Lower leg skin (tissue), 4 donors: Measurements from ENCODE around the gene PCCA. TPM values are rescaled to one million over a fixed set of nuclear protein-coding genes. Genes with fewer than 3 reads are reported as not detected.
"Not testable (repeated sequence)": the region's sequence is repeated elsewhere in the genome, so short reads cannot be mapped to it uniquely, and the experiment has no call there.

Experiments used
- DNase-seq, 2 donors: peaks; one replicate each; pipeline ENCODE4 v3.0.0-alpha.2; 2019; ENCODE audit warnings: low spot score in 2 of 2
- H3K4me3 ChIP-seq: fragments of 200-600 bp; sonication (generic); 2 replicates; pipeline ENCODE4 v1.5.1; 2017; ENCODE audit warnings: mild to moderate bottlenecking, low read depth; ENCODE audit not compliant: poor library complexity, severe bottlenecking
- CTCF ChIP-seq, 3 donors: fragments of 450-650 bp; IDR thresholded peaks; one replicate each; pipeline ENCODE4 v1.5.1; 2016; ENCODE audit warnings: antibody characterized with exemption in 3 of 3, mild to moderate bottlenecking in 3 of 3, moderate library complexity in 2 of 3
- POLR2A ChIP-seq, 2 donors: fragments of 450-650 bp; IDR thresholded peaks; one replicate each; pipeline ENCODE4 v1.6.1; 2016 to 2017; ENCODE audit warnings: antibody characterized with exemption in 2 of 2, mild to moderate bottlenecking in 1 of 2, moderate library complexity in 1 of 2
- WGBS, 2 donors: methylation state at CpG; one replicate each; pipeline ENCODE4 v1.1.5; 2018; 5-methylcytosine and 5-hydroxymethylcytosine counted together
- intact Hi-C: fragments of 100-400 bp; cut with DNase I; formaldehyde crosslinking; loops from one replicate; pipeline ENCODE4 v1.15.0; 2023; ENCODE audit warnings: low total_unique reads
- total RNA-seq, 4 donors: library from RNA; depleted of rRNA; stranded (reverse); fragments of >200 nt; gene quantifications; one replicate each; pipeline ENCODE4 v1.1.0, GENCODE V29; 2016

The PCCA gene
- total RNA-seq, 4 donors from 2014 or later = 24.3 to 34.2 (median 26.2) TPM

GRCh38 chr13:100520936-100521850 is 432.3 kb downstream of the PCCA start:
- no peak for DNase-seq
- intact Hi-C loops = no loop called here
- TF ChIP-seq CTCF (IDR thresholded peaks at IDR 0.05) = no peak
- TF ChIP-seq POLR2A (IDR thresholded peaks at IDR 0.05) = no peak
- H3K4me3 ChIP-seq = no peak overlapping the region
- 81 to 82% methylated on average over 27 of the region's 27 CpGs for WGBS, 2 donors

GRCh38 chr13:100521851-100522617 is 433.1 kb downstream of the PCCA start:
- intact Hi-C loops = no loop called here
- no peak for DNase-seq
- TF ChIP-seq POLR2A (IDR thresholded peaks at IDR 0.05) (no peak), CTCF (IDR thresholded peaks at IDR 0.05) (no peak)
- no peak overlapping the region for H3K4me3 ChIP-seq
- 83 to 84% methylated on average over 19 of the region's 19 CpGs for WGBS, 2 donors

GRCh38 chr13:100522618-100523309 is 433.9 kb downstream of the PCCA start:
- no peak for TF ChIP-seq CTCF (IDR thresholded peaks at IDR 0.05)
- TF ChIP-seq POLR2A (IDR thresholded peaks at IDR 0.05) = no peak
- no peak overlapping the region for H3K4me3 ChIP-seq
- intact Hi-C loops = no loop called here
- 93 to 96% methylated on average over 9 of the region's 9 CpGs for WGBS, 2 donors
- DNase-seq = no peak

- WGBS, 2 donors = 88 to 95% methylated on average over 14 of the region's 14 CpGs
- TF ChIP-seq POLR2A (IDR thresholded peaks at IDR 0.05) (no peak), CTCF (IDR thresholded peaks at IDR 0.05) (no peak)
- no peak overlapping the region for H3K4me3 ChIP-seq
- no peak for DNase-seq
- intact Hi-C loops = no loop called here
These were observed 434.5 kb downstream of the PCCA start for GRCh38 chr13:100523411-100523810.

- no peak overlapping the region for H3K4me3 ChIP-seq
- no peak for DNase-seq
- intact Hi-C loops = no loop called here
- 82 to 89% methylated on average over 8 of the region's 8 CpGs for WGBS, 2 donors
- TF ChIP-seq POLR2A (IDR thresholded peaks at IDR 0.05) (no peak), CTCF (IDR thresholded peaks at IDR 0.05) (no peak)
These were observed 435.1 kb downstream of the PCCA start for GRCh38 chr13:100523981-100524386.

GRCh38 chr13:100524688-100525087 is 435.8 kb downstream of the PCCA start:
- DNase-seq, intact Hi-C loops, H3K4me3 ChIP-seq: not testable (repeated sequence)
- whole genome bisulfite sequencing, 2 donors = 92 to 94% methylated on average over 5 of the region's 5 CpGs
